ENCODE results near the gene PCARE.
"Not testable (repeated sequence)": the region's sequence is repeated elsewhere in the genome, so short reads cannot be mapped to it uniquely, and the experiment has no call there.

Gene PCARE

DNA sequence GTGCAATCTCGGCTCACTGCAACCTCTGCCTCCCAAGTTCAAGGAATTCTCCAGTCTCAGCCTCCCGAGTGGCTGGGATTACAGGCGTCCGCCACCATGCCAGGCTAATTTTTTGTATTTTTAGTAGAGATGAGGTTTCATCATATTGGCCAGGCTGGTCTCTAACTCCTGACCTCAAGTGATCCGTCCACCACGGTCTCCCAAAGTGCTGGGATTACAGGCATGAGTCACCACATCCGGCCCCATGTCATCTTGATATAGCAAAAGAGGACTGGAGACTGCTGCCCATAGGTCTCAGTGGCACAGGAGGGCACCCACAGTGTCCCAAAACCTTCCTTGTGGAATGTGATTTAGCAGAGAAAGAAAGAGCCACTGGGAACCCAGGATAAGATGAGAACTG lies 16.0 kb upstream of the PCARE start:
- DNase-seq: not testable (repeated sequence)

GRCh38 chr2:29084554-29084953 lies 10.2 kb upstream of the PCARE start:
- no peak for DNase-seq

DNA sequence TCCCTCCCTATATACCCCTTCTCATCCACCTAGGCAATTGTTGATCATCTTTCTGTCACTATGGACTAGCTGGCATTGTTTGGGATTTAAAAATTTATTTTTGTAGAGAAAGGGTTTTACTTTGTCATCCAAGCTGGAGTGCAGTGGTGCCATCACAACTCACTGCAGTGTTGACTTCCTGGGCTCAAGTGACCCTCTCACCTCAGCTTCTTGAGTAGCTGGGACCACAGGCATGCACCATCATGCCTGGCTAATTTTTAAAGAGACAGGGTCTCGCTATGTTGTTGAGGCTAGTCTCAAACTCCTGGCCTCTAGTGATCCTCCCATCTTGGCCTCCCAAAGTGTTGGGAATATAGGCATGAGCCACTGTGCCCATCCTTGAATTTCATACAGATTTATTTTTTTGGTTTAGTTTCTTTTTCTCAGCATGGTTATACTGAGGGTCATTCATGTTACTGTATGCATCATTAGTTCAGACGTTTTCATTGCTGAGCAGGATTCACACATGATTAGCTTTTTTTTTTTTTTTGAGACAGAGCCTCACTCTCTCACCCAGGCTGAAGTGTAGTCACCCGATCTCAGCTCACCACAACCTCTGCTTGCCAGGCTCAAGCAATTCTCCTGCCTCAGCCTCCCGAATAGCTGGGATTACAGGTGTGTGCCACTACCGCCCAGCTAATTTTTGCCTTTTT lies 8.6 kb upstream of the PCARE start:
- DNase-seq: no peak

GRCh38 chr2:29080886-29081743 lies 6.8 kb upstream of the PCARE start:
- no peak for DNase-seq

GRCh38 chr2:29079887-29080286 lies 5.6 kb upstream of the PCARE start:
- no peak for DNase-seq

DNA sequence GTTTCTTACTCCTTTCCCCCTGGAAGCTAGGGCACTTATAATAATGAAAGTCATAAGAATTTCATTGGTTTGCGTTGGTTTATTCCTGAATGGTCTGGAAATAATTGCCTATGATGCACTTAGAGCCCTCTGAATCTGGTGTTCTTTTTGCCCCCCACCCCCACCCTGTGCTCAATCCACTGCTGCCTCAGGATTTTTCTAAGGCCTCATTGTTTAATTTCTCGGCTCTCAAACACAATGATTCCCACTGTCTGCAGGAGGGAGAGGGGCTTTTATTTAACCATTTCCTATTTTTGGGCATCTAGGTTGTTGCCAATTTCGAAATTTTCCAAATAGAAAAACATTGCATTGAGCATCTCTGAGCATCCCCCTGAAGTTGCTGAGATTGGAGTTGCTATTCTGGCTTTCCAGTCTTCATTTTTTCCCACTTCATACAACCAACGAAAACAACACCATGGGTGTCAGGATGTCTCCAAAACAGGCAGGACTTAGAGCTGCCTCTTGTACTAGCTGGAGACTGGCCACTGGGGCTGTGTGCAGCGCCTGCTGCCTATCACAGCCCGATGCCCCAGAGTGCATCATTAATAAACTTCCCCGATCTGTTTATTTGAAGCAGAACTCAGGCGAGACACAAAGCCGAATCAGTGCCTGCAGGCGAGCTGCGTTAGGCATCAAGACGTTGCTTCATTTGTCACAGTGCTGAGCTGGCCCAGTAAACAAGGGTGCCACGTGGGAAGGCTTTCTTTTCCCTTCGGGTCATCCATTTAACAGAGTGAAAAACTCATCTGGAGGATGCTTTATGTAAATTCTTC lies 1.8 kb upstream of the PCARE start:
- DNase-seq: no peak

DNA sequence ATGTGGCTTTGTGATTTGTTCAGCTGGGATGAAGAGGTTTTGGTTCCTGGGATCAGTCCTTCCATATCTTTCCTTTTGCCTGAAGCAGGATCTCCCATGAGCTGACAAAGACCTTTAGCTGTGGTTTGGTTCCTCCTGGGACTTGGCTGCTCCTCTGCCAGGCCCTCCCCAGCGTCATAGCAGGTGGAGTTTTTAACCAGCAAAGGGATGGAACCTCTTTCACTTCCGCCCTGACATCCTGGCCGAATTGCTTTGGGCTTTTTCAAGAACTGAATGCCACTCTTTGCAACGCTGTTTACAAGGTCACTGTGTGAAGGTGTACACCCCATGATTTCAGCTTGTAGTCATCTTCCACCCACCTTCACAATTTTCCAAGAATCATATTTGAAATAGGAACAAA lies 390 bp downstream of the PCARE start:
- DNase-seq: no peak

DNA sequence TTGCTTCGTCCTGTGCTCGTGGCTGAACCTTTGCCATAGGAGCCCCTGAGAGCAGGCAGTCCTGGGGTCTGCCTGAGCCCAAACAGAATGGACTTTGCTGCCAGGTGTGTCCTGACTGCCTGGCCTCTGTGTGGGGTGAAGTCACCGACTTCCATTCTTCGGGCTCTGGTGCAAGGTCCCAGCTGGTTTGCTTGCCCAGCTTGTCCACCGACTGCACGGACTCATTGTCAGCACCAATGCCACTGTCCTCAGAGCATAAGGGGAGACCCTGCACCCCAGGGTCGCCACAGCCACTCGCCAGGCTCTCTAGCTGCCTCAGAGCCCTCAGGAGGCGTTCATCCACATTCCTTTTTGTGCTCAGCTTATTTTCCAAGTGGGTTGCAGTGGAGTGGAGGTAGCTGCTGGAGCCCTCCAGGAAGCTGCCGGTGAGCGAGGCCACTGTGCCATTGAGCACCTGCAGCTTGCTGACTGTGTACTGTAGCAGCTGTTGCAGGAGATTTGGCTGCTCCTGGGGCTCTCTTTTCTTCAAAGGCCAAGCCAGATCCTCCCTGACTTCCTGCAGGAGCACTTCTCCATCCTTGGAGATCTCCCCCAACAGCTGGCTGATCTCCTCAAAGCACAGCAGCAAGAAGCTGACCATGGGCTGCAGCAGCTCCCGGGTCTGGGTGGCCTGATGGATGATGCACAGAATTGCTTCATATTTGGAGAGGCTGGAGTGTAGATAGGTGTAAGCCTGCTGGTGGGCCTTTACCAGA lies 1.2 kb downstream of the PCARE start:
- DNase-seq: no peak

GRCh38 chr2:29072251-29072650 lies 2.1 kb downstream of the PCARE start:
- no peak for DNase-seq

- DNase-seq: no peak
These were observed 3.0 kb downstream of the PCARE start for GRCh38 chr2:29071032-29071975.

DNA sequence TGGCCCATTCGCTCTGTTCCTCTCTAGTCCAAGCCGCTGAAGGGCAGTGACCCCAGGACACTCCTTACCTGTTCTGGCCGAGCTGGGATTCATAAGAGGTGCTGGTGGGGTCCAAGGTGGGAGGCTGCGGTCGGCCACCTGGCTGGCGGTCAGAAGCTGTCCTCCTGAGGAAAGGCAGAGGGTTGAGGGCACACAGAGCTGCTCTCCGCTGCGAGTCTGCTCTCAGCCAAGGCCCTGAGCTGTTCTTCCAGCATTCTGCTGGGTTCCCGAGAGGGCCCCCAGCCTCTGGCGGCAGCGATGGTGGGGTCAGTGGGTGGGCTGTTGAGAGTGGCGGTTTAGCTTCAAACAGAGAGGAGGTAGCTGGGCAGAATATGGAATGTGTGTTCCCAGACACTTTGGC lies 3.8 kb downstream of the PCARE start:
- DNase-seq: no peak

DNA sequence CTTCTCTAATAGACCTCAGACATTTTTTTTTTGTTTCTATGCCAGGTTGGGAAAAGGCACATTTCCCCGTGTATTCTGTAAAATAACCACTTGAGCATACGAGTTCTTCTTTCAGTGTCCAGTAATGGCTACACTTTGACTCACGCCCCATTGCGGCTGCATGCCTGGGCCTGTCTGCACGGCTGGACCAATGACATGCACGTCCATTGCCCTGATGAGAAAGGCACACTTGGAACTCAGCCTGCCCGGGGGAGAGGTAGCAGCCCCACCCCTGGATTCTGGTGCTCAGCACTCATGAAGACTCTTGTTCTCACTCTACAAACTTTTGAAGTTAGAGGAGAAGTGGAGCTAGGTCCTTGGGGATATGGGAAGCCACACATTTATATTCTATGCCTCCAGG lies 5.8 kb downstream of the PCARE start:
- no peak for DNase-seq

DNA sequence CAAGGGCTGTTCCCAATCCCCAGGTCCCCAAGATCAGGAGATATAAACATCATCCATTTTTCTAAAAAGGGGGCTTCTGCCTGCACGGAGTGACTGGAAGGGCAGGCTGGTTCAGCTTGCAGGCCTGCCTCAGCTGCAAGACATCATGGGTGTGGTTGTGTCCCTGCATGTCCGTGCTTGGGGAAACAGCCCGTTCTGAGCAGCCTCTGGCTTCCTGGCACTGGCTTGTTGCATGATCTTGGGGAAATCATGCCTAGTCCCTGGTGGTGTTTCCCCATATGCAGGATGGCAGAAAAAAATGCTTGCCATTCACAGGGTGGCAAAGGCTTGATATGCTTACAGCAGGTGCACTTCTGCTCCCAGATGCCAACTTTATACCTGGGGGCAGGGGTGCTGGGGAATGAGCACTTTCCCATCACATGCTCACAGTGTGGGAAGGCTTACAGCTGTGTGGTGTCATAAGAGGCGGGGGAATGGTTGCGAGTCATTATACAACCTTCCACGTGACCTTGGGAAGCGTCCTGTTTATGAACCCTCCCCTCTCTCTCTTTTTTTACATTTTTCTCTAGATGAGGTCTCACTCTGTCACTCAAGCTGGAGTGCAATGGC lies 7.2 kb downstream of the PCARE start:
- no peak for DNase-seq

GRCh38 chr2:29066271-29066860 lies 8.0 kb downstream of the PCARE start:
- no peak for DNase-seq

DNA sequence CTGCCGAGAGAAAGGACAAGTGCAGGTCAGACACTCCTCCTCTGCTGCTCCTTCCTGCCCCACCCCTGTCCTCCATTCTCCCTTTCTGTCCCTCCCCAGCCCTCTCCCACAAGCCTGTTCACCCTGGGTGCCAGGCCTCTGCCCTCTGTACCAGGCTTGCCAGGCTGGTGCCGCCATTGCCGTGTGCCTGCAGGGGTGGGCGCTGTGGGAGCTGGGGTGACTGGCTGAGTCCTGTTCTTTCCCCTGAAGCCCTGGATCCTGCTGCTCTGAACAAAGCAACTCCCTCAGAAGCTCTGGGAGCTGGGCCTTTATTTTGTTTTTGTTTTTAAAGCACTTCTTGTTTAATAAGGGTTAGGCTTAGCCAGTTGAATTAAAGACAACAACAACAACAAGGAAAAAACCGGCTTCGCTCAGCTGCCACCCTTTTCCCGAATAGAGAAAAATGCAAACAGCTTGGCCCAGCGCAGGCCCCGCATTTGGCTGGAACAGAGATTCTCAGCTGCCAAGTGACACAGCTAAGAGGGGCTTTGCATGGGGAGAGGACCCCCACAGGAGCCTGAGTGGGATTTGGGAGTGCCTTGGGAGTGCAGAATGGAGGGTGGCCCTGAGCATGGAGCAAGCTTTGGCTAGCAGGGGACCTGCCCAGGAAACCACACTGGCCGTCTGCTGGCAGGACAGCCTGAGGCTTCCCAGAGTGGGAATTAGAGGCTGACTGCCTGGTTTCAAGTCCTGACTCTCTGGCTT lies 9.1 kb downstream of the PCARE start:
- no peak for DNase-seq

DNA sequence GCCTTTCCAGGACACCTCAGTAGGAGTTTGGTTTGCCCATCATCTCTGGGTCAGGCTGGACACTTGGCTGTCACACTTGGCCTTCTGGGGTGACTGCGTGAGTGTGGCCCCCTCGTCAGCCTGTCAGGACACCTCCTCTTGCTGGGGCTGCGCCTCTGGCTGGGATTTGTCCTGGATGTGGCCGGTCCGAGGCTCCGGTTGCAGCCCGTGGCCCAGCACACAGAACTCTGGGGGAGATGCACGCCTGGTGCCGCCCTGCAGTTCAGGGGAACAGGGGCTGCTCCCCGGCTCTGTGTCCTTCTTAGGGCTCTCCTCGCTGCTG lies 9.6 kb downstream of the PCARE start:
- DNase-seq: no peak

DNA sequence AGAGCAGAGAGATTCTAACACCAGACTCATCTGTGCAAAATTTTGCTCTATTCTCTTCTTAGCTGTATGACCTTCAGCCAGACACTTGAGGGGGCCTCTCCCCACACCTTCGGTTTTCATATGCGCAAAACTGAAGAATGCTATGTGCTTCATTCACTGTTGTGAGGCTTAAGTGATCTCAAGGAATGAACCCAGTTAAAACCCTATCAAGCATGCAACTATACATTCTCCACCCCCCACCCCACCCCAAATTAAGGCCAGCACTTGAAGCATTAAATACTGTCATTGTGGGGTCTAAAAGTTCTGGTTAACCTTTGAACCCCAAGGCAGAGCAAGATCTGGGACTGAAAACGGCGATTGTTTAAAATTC lies 10.0 kb downstream of the PCARE start:
- DNase-seq: no peak

DNA sequence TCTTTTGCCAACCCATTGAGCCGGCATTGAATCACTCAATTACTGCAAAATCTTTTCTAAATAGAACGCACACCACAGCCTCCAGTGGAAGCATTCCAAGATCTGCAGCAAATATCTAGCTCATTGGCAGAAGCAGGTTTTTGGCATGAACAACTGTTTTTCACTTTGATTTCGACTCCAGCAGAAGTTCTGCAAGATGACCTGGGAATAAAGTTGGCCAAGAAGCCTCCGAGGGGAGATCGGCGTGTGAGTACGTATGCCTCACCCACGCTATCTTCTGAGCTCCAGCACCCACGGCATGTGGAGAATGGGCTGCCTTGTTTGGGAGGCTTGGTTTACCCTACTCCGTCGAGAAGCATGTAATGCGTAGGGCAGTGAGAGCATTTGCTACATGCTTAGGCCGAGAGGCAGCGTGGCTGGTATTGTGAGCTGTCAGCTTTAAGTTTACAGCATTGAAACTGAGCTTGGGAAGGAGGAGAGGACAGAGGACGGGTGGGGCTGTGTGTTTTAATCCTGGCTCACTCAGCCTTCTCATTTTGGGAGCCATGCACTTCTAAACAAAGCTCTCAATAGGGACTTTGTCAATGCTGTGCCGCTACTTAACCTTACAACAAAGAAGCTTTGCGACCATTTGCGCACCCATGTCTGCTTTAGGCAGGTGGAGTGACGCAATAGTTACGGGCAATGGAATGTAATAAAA lies 10.5 kb downstream of the PCARE start:
- peak; percentile 17 for DNase-seq

- no peak for DNase-seq
These were observed 11.3 kb downstream of the PCARE start for GRCh38 chr2:29063056-29063455.

GRCh38 chr2:29062371-29062770 lies 12.0 kb downstream of the PCARE start:
- no peak for DNase-seq

All from amniotic stem cell (primary cell).